C4-2B (cell line): ENCODE results near the gene LRP3.

ENCODE experiments used
- ZFX ChIP-seq: fragments of 450-650 bp; IDR thresholded peaks from 2 replicates; pipeline ENCODE4 v1.6.1; 2017
- TF ChIP-seq, protein P1 (sequence below): fragments of 450-650 bp; conservative IDR thresholded peaks from 2 replicates; pipeline ENCODE4 v1.5.1; 2017; ENCODE audit warnings: mild to moderate bottlenecking

DNA sequence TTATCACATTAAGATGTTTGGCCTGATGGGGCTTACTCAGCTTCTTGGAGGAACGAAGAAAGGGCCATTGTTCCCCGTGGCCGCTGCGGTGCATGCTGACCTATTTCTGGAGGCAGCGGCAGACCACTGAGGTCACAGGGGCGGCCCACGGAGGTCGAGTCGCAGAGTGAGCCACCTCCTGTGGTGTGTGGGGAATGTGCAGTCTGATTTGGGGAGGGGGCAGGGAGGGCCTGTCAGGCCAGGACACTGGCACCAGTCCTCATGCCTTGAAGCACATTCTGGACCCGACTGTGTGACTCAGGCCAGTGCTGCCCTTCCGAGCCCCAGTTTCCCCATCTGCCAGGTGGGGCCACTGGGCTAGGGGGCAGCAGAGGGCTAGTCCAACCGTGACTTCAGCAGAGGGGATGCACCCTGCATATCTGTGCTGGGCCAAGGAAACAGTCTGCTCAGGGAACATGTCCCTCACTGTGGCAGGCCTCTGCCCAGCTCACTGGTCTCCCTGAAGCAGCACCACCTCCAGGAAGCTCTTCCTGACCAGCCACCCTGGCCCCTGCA, 25.2 kb downstream of the LRP3 start:
- TF ChIP-seq, protein P1, sequence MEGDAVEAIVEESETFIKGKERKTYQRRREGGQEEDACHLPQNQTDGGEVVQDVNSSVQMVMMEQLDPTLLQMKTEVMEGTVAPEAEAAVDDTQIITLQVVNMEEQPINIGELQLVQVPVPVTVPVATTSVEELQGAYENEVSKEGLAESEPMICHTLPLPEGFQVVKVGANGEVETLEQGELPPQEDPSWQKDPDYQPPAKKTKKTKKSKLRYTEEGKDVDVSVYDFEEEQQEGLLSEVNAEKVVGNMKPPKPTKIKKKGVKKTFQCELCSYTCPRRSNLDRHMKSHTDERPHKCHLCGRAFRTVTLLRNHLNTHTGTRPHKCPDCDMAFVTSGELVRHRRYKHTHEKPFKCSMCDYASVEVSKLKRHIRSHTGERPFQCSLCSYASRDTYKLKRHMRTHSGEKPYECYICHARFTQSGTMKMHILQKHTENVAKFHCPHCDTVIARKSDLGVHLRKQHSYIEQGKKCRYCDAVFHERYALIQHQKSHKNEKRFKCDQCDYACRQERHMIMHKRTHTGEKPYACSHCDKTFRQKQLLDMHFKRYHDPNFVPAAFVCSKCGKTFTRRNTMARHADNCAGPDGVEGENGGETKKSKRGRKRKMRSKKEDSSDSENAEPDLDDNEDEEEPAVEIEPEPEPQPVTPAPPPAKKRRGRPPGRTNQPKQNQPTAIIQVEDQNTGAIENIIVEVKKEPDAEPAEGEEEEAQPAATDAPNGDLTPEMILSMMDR: no peak
- no peak for TF ChIP-seq ZFX
